Measurements from ENCODE around the gene SAMM50.

The SAMM50 gene

GRCh38 chr22:43955040-43955882, at the start of gene SAMM50:
Gene SAMM50 (plus strand): TSS chr22:43955442. CDS start chr22:43955578, 136 bp downstream.
- DNase-seq (ENCODE audit: low spot score), result peak; percentile 94
- TF ChIP-seq CTCF (IDR thresholded peaks at IDR 0.05; ENCODE audit: extremely low read depth, missing control alignments), result no peak

- TF ChIP-seq CTCF (IDR thresholded peaks at IDR 0.05; ENCODE audit: extremely low read depth, missing control alignments), result no peak
- DNase-seq (ENCODE audit: low spot score), result no peak
Measured at GRCh38 chr22:43905681-43906080, 49.6 kb upstream of the SAMM50 start.

- DNase-seq (ENCODE audit: low spot score), result no peak
- TF ChIP-seq CTCF (IDR thresholded peaks at IDR 0.05; ENCODE audit: extremely low read depth, missing control alignments), result no peak
Measured at GRCh38 chr22:43909708-43910107, 45.5 kb upstream of the SAMM50 start.

- no peak for DNase-seq (ENCODE audit: low spot score)
- TF ChIP-seq CTCF (IDR thresholded peaks at IDR 0.05; ENCODE audit: extremely low read depth, missing control alignments), result no peak
Measured at GRCh38 chr22:43910178-43910695, 45.0 kb upstream of the SAMM50 start.

DNA sequence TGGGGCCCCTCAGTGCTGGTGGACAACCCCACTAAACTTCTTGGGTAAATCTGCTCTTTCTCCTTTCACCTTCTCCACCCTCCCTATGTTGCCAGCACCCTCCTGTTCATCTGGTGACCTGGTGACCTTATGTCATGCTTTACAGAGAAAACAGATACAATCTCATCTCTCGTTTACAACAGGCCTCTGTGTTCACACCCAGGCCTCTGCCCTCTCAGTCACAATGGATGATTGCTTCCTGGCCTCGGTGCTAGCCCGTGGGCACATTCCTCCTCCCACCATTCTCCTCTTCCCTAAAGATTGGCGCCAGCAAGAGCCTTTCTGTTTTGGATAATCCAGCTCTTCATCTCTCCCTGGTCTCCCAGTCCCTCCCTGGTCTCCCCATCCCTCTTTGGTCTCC, 43.9 kb upstream of the SAMM50 start:
- no peak for DNase-seq (ENCODE audit: low spot score)

GRCh38 chr22:43917521-43917920, 37.7 kb upstream of the SAMM50 start:
- TF ChIP-seq CTCF (IDR thresholded peaks at IDR 0.05; ENCODE audit: extremely low read depth, missing control alignments), result no peak
- no peak for DNase-seq (ENCODE audit: low spot score)

More for the DNA sequence above, 43.9 kb upstream of the SAMM50 start:
- TF ChIP-seq CTCF (IDR thresholded peaks at IDR 0.05; ENCODE audit: extremely low read depth, missing control alignments), result no peak
